HEK293T (cell line): Measurements from ENCODE around the gene PLEKHA5.
"Not testable (repeated sequence)": the region's sequence is repeated elsewhere in the genome, so short reads cannot be mapped to it uniquely, and the experiment has no call there.

ENCODE experiments used
- CTCF ChIA-PET: fragments of 350-600 bp; formaldehyde crosslinking; extraction: SDS; loops from one replicate; lab custom pipeline; 2021; ENCODE audit warnings: antibody characterized with exemption, inconsistent platforms; lab: Yijun Ruan, JAX
- POLR2A ChIA-PET: fragments of 350-600 bp; formaldehyde crosslinking; extraction: SDS; loops from one replicate; lab custom pipeline; 2020; ENCODE audit warnings: antibody characterized with exemption, inconsistent platforms; lab: Yijun Ruan, JAX
- DNase-seq: peaks from one replicate; pipeline ENCODE4 v3.0.0; 2012; ENCODE audit warnings: mixed read lengths; ENCODE audit errors: extremely low spot score
- ARNT ChIP-seq: fragments of 450-650 bp; IDR thresholded peaks from 2 replicates; pipeline ENCODE4 v1.6.1; 2017; ENCODE audit warnings: mild to moderate bottlenecking
- BHLHE40 ChIP-seq: fragments of 450-650 bp; IDR thresholded peaks from 2 replicates; pipeline ENCODE4 v1.6.1; 2016; ENCODE audit warnings: mild to moderate bottlenecking, moderate library complexity, borderline replicate concordance
- CTBP1 ChIP-seq: fragments of 450-650 bp; IDR thresholded peaks from 2 replicates; pipeline ENCODE4 v1.6.1; 2016; ENCODE audit warnings: borderline replicate concordance
- ELF4 ChIP-seq: fragments of 450-650 bp; IDR thresholded peaks from 2 replicates; pipeline ENCODE4 v1.6.1; 2017; ENCODE audit warnings: antibody characterized with exemption
- FOXA1 ChIP-seq: fragments of 450-650 bp; IDR thresholded peaks from 2 replicates; pipeline ENCODE4 v1.6.1; 2016; ENCODE audit warnings: mild to moderate bottlenecking
- FOXK2 ChIP-seq: fragments of 450-650 bp; IDR thresholded peaks from 2 replicates; pipeline ENCODE4 v1.6.1; 2016; ENCODE audit warnings: mild to moderate bottlenecking
- FOXM1 ChIP-seq: fragments of 450-650 bp; IDR thresholded peaks from 2 replicates; pipeline ENCODE4 v1.6.1; 2017; ENCODE audit warnings: mild to moderate bottlenecking, borderline replicate concordance
- HDGF ChIP-seq: fragments of 450-650 bp; IDR thresholded peaks from 2 replicates; pipeline ENCODE4 v1.6.1; 2017; ENCODE audit warnings: antibody characterized with exemption, borderline replicate concordance
- L3MBTL2 ChIP-seq: fragments of 450-650 bp; conservative IDR thresholded peaks from 2 replicates; pipeline ENCODE4 v1.6.1; 2016; ENCODE audit warnings: mild to moderate bottlenecking
- LEF1 ChIP-seq: fragments of 450-650 bp; IDR thresholded peaks from 2 replicates; pipeline ENCODE4 v1.6.1; 2017; ENCODE audit warnings: mild to moderate bottlenecking, borderline replicate concordance
- NFRKB ChIP-seq: fragments of 450-650 bp; IDR thresholded peaks from 2 replicates; pipeline ENCODE4 v1.6.1; 2016; ENCODE audit warnings: mild to moderate bottlenecking, moderate library complexity
- PKNOX1 ChIP-seq: fragments of 450-650 bp; IDR thresholded peaks from 2 replicates; pipeline ENCODE4 v1.6.1; 2016
- SP1 ChIP-seq: fragments of 450-650 bp; IDR thresholded peaks from 2 replicates; pipeline ENCODE4 v1.6.1; 2017
- SUZ12 ChIP-seq: fragments of 450-650 bp; IDR thresholded peaks from 2 replicates; pipeline ENCODE4 v1.6.1; 2016; ENCODE audit warnings: mild to moderate bottlenecking
- TARDBP ChIP-seq: fragments of 450-650 bp; IDR thresholded peaks from 2 replicates; pipeline ENCODE4 v1.6.1; 2016
- ZNF384 ChIP-seq: fragments of 450-650 bp; IDR thresholded peaks from 2 replicates; pipeline ENCODE4 v1.6.1; 2016

PLEKHA5 gene

GRCh38 chr12:19304149-19304750, 174.7 kb downstream of the PLEKHA5 start:
- TF ChIP-seq FOXA1 (no peak), SP1 (no peak), ARNT (no peak), ZNF384 (no peak), L3MBTL2 (no peak), LEF1 (no peak), FOXK2 (no peak), BHLHE40 (no peak), ELF4 (no peak), TARDBP (no peak), NFRKB (no peak), CTBP1 (no peak), SUZ12 (no peak), FOXM1 (no peak)
- POLR2A ChIA-PET = no interaction called here
- DNase-seq = no peak
- CTCF ChIA-PET = no interaction called here

- POLR2A ChIA-PET, DNase-seq, CTCF ChIA-PET: not testable (repeated sequence)
Measured at GRCh38 chr12:19305621-19306020, 176.1 kb downstream of the PLEKHA5 start.

GRCh38 chr12:19306366-19306765, 176.8 kb downstream of the PLEKHA5 start:
- ChIA-PET POLR2A (no interaction called here), CTCF (no interaction called here)
- no peak for TF ChIP-seq FOXK2
- TF ChIP-seq FOXA1 = no peak
- no peak for TF ChIP-seq FOXM1
- no peak for TF ChIP-seq TARDBP
- TF ChIP-seq HDGF = no peak
- TF ChIP-seq NFRKB = no peak
- TF ChIP-seq L3MBTL2 = no peak
- no peak for TF ChIP-seq ELF4
- TF ChIP-seq SP1 = no peak
- no peak for TF ChIP-seq PKNOX1
- no peak for TF ChIP-seq CTBP1
- no peak for TF ChIP-seq BHLHE40
- TF ChIP-seq ARNT = no peak
- no peak for TF ChIP-seq ZNF384
- no peak for TF ChIP-seq LEF1
- no peak for TF ChIP-seq SUZ12
- no peak for DNase-seq

GRCh38 chr12:19307451-19307850, 177.9 kb downstream of the PLEKHA5 start:
- ChIA-PET POLR2A (no interaction called here), CTCF (no interaction called here)
- TF ChIP-seq ARNT (no peak), HDGF (no peak)
- DNase-seq = no peak

- ChIA-PET POLR2A (no interaction called here), CTCF (no interaction called here)
- no peak for TF ChIP-seq ZNF384
- TF ChIP-seq CTBP1 = no peak
- TF ChIP-seq SUZ12 = no peak
- TF ChIP-seq ELF4 = no peak
- TF ChIP-seq L3MBTL2 = no peak
- TF ChIP-seq LEF1 = no peak
- TF ChIP-seq HDGF = no peak
- no peak for TF ChIP-seq BHLHE40
- TF ChIP-seq ARNT = no peak
- TF ChIP-seq TARDBP = no peak
- no peak for TF ChIP-seq NFRKB
- no peak for TF ChIP-seq FOXM1
- no peak for TF ChIP-seq FOXA1
- TF ChIP-seq FOXK2 = no peak
- no peak for TF ChIP-seq PKNOX1
- TF ChIP-seq SP1 = no peak
- no peak for DNase-seq
Measured at GRCh38 chr12:19311165-19311564, 181.6 kb downstream of the PLEKHA5 start.

- ChIA-PET POLR2A (no interaction called here), CTCF (no interaction called here)
- TF ChIP-seq ZNF384 (no peak), ELF4 (no peak), NFRKB (no peak), FOXA1 (no peak), BHLHE40 (no peak), FOXK2 (no peak), LEF1 (no peak), TARDBP (no peak), FOXM1 (no peak), SUZ12 (no peak), SP1 (no peak)
- no peak for DNase-seq
Measured at GRCh38 chr12:19312637-19313036, 183.1 kb downstream of the PLEKHA5 start.

- no peak for TF ChIP-seq FOXM1
- no peak for TF ChIP-seq FOXA1
- no peak for TF ChIP-seq HDGF
- no peak for TF ChIP-seq NFRKB
- no peak for TF ChIP-seq ARNT
- TF ChIP-seq CTBP1 = no peak
- TF ChIP-seq ELF4 = no peak
- no peak for TF ChIP-seq LEF1
- TF ChIP-seq BHLHE40 = no peak
- no peak for TF ChIP-seq FOXK2
- no peak for TF ChIP-seq PKNOX1
- TF ChIP-seq SUZ12 = no peak
- no peak for TF ChIP-seq ZNF384
- DNase-seq = no peak
- ChIA-PET CTCF (no interaction called here), POLR2A (no interaction called here)
Measured at GRCh38 chr12:19316425-19316824, 186.9 kb downstream of the PLEKHA5 start.
